PC-9 (cell line): ENCODE data around the gene CASR.

ENCODE experiments used
- CTCF ChIP-seq: fragments of 200-600 bp; sonication (generic); conservative IDR thresholded peaks from 2 replicates; pipeline ENCODE4 v1.6.1; 2017; ENCODE audit warnings: mixed run types, antibody characterized with exemption, mild to moderate bottlenecking, moderate library complexity
- EZH2 ChIP-seq: fragments of 200-600 bp; sonication (generic); IDR thresholded peaks from 2 replicates; pipeline ENCODE4 v1.8.0; 2017; ENCODE audit warnings: antibody characterized with exemption, low read depth

DNA sequence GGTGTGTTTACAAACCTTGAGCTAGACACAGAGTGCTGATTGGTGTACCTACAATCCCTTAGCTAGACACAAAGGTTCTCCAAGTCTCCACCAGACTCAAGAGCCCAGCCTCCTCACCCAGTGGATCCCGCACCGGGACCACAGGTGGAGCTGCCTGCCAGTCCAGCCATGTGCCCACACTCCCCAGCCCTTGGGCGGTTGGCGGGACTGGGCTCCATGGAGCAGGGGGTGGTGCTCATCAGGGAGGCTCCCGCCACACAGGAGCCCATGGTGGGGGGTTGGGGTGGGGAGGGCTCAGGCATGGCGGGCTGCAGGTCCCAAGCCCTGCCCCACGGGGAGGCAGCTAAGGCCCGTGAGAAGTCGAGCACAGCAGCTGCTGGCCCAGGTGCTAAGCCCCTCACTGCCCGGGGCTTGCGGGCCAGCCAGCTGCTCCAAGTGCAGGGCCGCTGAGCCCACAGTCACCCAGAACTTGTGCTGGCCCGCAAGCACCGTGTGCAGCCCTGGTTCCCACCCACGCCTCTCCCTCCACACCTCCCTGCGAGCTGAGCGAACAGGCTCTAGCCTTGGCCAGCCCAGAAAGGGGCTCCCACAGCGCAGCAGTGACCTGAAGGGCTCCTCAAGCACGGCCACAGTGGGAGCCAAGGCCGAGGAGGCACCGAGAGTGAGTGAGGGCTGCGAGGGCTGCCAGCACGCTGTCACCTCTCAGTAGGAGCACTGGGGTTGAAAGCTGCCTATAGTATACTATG is 43.7 kb downstream of the CASR start:
- no peak for TF ChIP-seq CTCF
- no peak for TF ChIP-seq EZH2
